Measurements from ENCODE around the gene FBXO3. TPM values are rescaled to one million over a fixed set of nuclear protein-coding genes. Genes with fewer than 3 reads are reported as not detected.

FBXO3 gene
- total and polyA plus RNA-seq, 2 of the 8 experiments (the other 6 are each of a cell fraction or from before 2014, with no cell fraction given) = 15.9 to 25.7 TPM

- H2BK5ac ChIP-seq (ENCODE audit: low read depth, low read length) = no peak overlapping the region
- H2BK120ac ChIP-seq (replicated peaks; ENCODE audit: low read depth, low read length) = no peak overlapping the region
- POLR2A ChIA-PET (ENCODE audit: partially characterized antibody) = interaction anchor here (1.0 to 2.1 kb wide), 2 partner anchors 10 to 15 kb away, joined by 3 to 6 read pairs; partner anchors contain the start of gene CD59
- no peaks in the 10 kb centered on the region for H3K4me1 ChIP-seq (replicated peaks in 1 of 4; ENCODE audit: control insufficient read depth in 3 of 4, insufficient read depth in 4 of 4, low read length in 3 of 4)
- CTCF ChIA-PET (ENCODE audit: partially characterized antibody) = interaction anchor here (1.3 kb wide), 1 partner anchor 78 kb away, joined by 5 read pairs; no protein-coding TSS in a partner anchor
- no peaks in the 10 kb centered on the region for H3K79me1 ChIP-seq (ENCODE audit: low read depth, low read length)
- no peaks in the 10 kb centered on the region for H4K20me1 ChIP-seq (replicated peaks in 1 of 2; ENCODE audit: control insufficient read depth in 1 of 2, insufficient read depth in 2 of 2, low read length in 2 of 2)
- H2BK12ac ChIP-seq (ENCODE audit: low read depth, low read length) = no peak overlapping the region
- H3K18ac ChIP-seq (ENCODE audit: extremely low read depth, low read length) = no peak overlapping the region
- no peak overlapping the region for H3K9ac ChIP-seq (replicated peaks in 1 of 4; ENCODE audit: extremely low read depth in 1 of 4, low read depth in 3 of 4, low read length in 3 of 4)
- no peak overlapping the region for H3K4me2 ChIP-seq (ENCODE audit: insufficient read depth in 1 of 2, low read depth in 2 of 2, low read length in 2 of 2)
- H3K56ac ChIP-seq (replicated peaks; ENCODE audit: insufficient read length, low read depth, low read length) = no peak overlapping the region
- no peak overlapping the region for H3K27ac ChIP-seq (ENCODE audit: low read depth, low read length)
- H3K27me3 ChIP-seq (replicated peaks in 1 of 4; ENCODE audit: control insufficient read depth in 3 of 4, extremely low read depth in 1 of 4, insufficient read depth in 3 of 4, low read length in 3 of 4) = no peaks in the 10 kb centered on the region
- WGBS, 2 experiments (ENCODE audit: extremely low coverage in 1 of 2, insufficient coverage in 1 of 2, insufficient read length in 1 of 2, insufficient replicate concordance in 2 of 2, low coverage in 1 of 2, low lambda C conversion rate in 2 of 2, missing lambda C conversion rate in 1 of 2) = 87% methylated on average over 3 of the region's 3 CpGs; no CpG with 5 or more reads in 1 of the 2 experiments
- no peak overlapping the region for H4K91ac ChIP-seq (replicated peaks; ENCODE audit: insufficient read length, low read length)
- H2BK20ac ChIP-seq (ENCODE audit: low read length) = no peak overlapping the region
- no peaks in the 10 kb centered on the region for H3K23me2 ChIP-seq (ENCODE audit: low read depth, low read length)
- no peak overlapping the region for H3K14ac ChIP-seq (ENCODE audit: insufficient read length)
- H4K5ac ChIP-seq (ENCODE audit: insufficient read length, low read depth, low read length) = no peak overlapping the region
- DNase-seq (ENCODE audit: low read depth in 1 of 2, low spot score in 2 of 2) (no peak), FAIRE-seq (no peak)
- no peak overlapping the region for H2BK15ac ChIP-seq (ENCODE audit: low read length)
- H3K9me3 ChIP-seq (ENCODE audit: insufficient read depth in 2 of 2, low read depth in 1 of 2, low read length in 1 of 2) = no peaks in the 10 kb centered on the region
- no peak overlapping the region for H3K4me3 ChIP-seq (ENCODE audit: extremely low read depth in 1 of 4, insufficient read depth in 2 of 4, low read depth in 3 of 4, low read length in 4 of 4)
- H3K23ac ChIP-seq (ENCODE audit: insufficient read length) = no peak overlapping the region
- no peak overlapping the region for H4K8ac ChIP-seq (ENCODE audit: extremely low read depth, insufficient read depth, low read length)
- no peak overlapping the region for H3K4ac ChIP-seq (replicated peaks; ENCODE audit: insufficient read length, low read depth, low read length)
- no peak overlapping the region for H2AFZ ChIP-seq (ENCODE audit: low read length)
- H3K36me3 ChIP-seq (ENCODE audit: control insufficient read depth in 2 of 4, insufficient read depth in 4 of 4, low read length in 3 of 4) = peaks cover 3 to 22% (median 3%) of the 10 kb centered on the region in 4 experiments; a peak in 5 of 8 replicates
- H3K79me2 ChIP-seq (ENCODE audit: control insufficient read depth in 1 of 2, insufficient read depth in 2 of 2, low read length in 2 of 2) = no peaks in the 10 kb centered on the region
- H2AK5ac ChIP-seq (ENCODE audit: low read depth, low read length) = no peak overlapping the region
- no peak for TF ChIP-seq BCL11A (IDR thresholded peaks at IDR 0.05; ENCODE audit: low read depth in 2 of 2, low read length in 2 of 2)
- TF ChIP-seq EGR1 (IDR thresholded peaks at IDR 0.05; ENCODE audit: borderline replicate concordance, low read depth, low read length) = no peak
- TF ChIP-seq SRF (IDR thresholded peaks at IDR 0.05; ENCODE audit: low read depth, low read length) = no peak
- no peak for TF ChIP-seq TAF7 (optimal IDR thresholded peaks at IDR 0.05; ENCODE audit: borderline replicate concordance, low read depth, low read length)
- no peak for TF ChIP-seq RBBP5 (IDR thresholded peaks at IDR 0.05; ENCODE audit: borderline replicate concordance, low read depth, low read length)
- no peak for TF ChIP-seq USF2 (IDR thresholded peaks at IDR 0.05; ENCODE audit: low read length)
- no peak for TF ChIP-seq KDM1A (IDR thresholded peaks at IDR 0.05; ENCODE audit: borderline replicate concordance, low read length)
Observed at GRCh38 chr11:33751878-33752277, 22.4 kb downstream of the FBXO3 start.

Measured in H1 (cell line).